ENCODE data around the gene SPEN.
"Not testable (repeated sequence)": the region's sequence is repeated elsewhere in the genome, so short reads cannot be mapped to it uniquely, and the experiment has no call there.

DNA sequence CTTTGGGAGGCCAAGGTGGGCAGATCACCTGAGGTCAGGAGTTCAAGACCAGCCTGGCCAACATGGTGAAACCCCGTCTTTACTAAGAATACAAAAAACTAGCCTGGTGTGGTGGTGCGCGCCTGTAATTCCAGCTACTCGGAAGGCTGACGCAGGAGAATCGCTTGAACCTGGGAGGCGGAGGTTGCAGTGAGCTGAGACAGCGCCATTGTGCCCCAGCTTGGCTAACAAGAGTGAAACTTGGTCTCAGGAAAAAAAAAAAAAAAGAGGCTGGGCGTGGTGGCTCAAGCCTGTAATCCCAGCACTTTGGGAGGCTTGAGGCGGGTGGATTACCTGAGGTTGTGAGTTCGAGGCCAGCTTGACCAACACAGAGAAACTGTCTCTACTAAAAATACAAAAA is 1.5 kb upstream of the SPEN start:
- TF ChIP-seq EZH2 (IDR thresholded peaks at IDR 0.05; ENCODE audit: insufficient read depth, low read length); CTCF (IDR thresholded peaks at IDR 0.05; ENCODE audit: insufficient read depth, low read depth, low read length): not testable (repeated sequence)

Data from astrocyte (in vitro differentiated cells and primary cell).